Esophagus squamous epithelium (tissue), 4 donors: ENCODE data around the gene MIA3.
A peak's percentile ranks its signal among the peaks of the same experiment; 100 is the strongest.

Source experiments
- POLR2A ChIP-seq, 4 donors: fragments of 450-650 bp; IDR thresholded peaks; one replicate each; pipeline ENCODE4 v1.6.1; 2017; ENCODE audit warnings: antibody characterized with exemption in 4 of 4, mild to moderate bottlenecking in 4 of 4, moderate library complexity in 3 of 4
- TF ChIP-seq, protein P1 (sequence below), 6 experiments: fragments of 450-650 bp in 4 of 6; fragments of 200-600 bp in 2 of 6; sonication (generic) in 2 of 6; IDR thresholded peaks; one replicate each; pipeline ENCODE4 v1.5.1; 2016 to 2019; ENCODE audit warnings: antibody characterized with exemption in 6 of 6, mild to moderate bottlenecking in 4 of 6, moderate library complexity in 4 of 6

DNA sequence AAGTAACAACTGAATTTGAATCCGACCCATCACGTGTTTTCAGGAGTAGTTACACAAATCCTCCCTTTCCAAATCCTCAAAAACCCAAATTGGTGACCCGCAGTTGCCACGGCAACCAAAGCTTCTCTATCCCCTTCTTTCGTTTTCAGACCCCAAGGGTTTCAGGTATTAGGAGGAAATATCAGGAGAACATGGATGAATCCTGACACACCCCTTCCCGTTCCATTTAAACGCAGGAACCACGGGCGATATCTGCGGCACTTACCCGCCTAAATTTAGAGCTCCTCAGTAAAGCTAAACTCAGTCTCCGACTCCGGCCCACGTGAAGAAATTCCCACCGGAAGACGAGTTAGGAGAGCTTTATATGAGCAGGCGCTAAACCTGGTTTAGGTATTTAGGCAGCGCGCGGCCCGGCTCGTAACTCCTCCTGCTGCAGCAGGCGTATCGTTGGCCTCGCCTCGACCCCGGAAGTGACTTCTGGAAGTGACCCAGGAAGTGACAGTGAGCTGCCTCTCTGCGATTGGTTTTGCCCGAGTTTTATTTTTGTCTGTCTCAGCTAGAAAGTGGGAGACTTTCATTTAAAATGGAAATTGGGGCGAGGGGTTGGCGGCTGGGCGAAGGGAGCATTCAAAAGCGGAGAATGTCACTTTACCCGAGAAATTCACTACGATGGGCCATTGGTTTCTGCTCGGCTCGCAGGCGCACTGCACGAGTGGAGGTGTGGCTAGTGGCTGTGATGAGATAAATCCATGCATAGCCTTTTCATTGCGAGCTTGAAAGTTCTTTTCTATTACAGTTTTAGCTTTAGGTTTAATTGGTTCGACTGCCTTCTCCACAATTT lies 28.2 kb upstream of the MIA3 start, which contains the start of gene TAF1A:
- TF ChIP-seq, protein P1, sequence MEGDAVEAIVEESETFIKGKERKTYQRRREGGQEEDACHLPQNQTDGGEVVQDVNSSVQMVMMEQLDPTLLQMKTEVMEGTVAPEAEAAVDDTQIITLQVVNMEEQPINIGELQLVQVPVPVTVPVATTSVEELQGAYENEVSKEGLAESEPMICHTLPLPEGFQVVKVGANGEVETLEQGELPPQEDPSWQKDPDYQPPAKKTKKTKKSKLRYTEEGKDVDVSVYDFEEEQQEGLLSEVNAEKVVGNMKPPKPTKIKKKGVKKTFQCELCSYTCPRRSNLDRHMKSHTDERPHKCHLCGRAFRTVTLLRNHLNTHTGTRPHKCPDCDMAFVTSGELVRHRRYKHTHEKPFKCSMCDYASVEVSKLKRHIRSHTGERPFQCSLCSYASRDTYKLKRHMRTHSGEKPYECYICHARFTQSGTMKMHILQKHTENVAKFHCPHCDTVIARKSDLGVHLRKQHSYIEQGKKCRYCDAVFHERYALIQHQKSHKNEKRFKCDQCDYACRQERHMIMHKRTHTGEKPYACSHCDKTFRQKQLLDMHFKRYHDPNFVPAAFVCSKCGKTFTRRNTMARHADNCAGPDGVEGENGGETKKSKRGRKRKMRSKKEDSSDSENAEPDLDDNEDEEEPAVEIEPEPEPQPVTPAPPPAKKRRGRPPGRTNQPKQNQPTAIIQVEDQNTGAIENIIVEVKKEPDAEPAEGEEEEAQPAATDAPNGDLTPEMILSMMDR (IDR thresholded peaks at IDR 0.05), result no peak
- TF ChIP-seq POLR2A (IDR thresholded peaks at IDR 0.05), result peak in 1 of 4 donors; percentile 27
